ELR (cell line): ENCODE data around the gene FRAT1.

Experiments used
- DNase-seq: peaks from one replicate; pipeline ENCODE4 v3.0.0-alpha.2; 2015; ENCODE audit warnings: low read depth

The FRAT1 gene

GRCh38 chr10:97365761-97366351 is 46.8 kb downstream of the FRAT1 start:
- DNase-seq: no peak

- no peak for DNase-seq
Measured at GRCh38 chr10:97366572-97366971, 47.5 kb downstream of the FRAT1 start.

GRCh38 chr10:97367126-97367649 is 48.1 kb downstream of the FRAT1 start:
- DNase-seq: no peak
